Neural cell (in vitro differentiated cells): ENCODE data around the gene LCNL1.

ENCODE experiments used
- EZH2 ChIP-seq: fragments of 200-600, 300-800 bp; shearing (Covaris generic), sonication (generic); IDR thresholded peaks from 2 replicates; pipeline ENCODE4 v1.6.1; 2014; ENCODE audit warnings: antibody characterized with exemption, low read length, borderline replicate concordance, mild to moderate bottlenecking; ENCODE audit not compliant: insufficient read depth, poor library complexity, severe bottlenecking
- POLR2AphosphoS5 ChIP-seq: IDR thresholded peaks from 2 replicates; pipeline ENCODE4 v1.6.1; 2012
- RAD21 ChIP-seq: fragments of 450-650 bp; conservative IDR thresholded peaks from 2 replicates; pipeline ENCODE4 v1.6.1; 2014; ENCODE audit warnings: antibody characterized with exemption, mild to moderate bottlenecking, moderate library complexity
- REST ChIP-seq: IDR thresholded peaks from 2 replicates; pipeline ENCODE4 v1.6.1; 2012; ENCODE audit warnings: borderline replicate concordance
- SMC3 ChIP-seq: fragments of 450-650 bp; conservative IDR thresholded peaks from 2 replicates; pipeline ENCODE4 v1.6.1; 2014; ENCODE audit warnings: antibody characterized with exemption, mild to moderate bottlenecking, moderate library complexity; ENCODE audit not compliant: poor library complexity
- TF ChIP-seq, protein P1 (sequence below): fragments of 450-650 bp; IDR thresholded peaks from 2 replicates; pipeline ENCODE4 v1.5.1; 2014; ENCODE audit warnings: antibody characterized with exemption, mild to moderate bottlenecking, moderate library complexity; ENCODE audit not compliant: poor library complexity, severe bottlenecking

GRCh38 chr9:137021568-137021978, 38.8 kb downstream of the LCNL1 start:
- no peak for TF ChIP-seq REST
- no peak for TF ChIP-seq EZH2
- TF ChIP-seq, protein P1, sequence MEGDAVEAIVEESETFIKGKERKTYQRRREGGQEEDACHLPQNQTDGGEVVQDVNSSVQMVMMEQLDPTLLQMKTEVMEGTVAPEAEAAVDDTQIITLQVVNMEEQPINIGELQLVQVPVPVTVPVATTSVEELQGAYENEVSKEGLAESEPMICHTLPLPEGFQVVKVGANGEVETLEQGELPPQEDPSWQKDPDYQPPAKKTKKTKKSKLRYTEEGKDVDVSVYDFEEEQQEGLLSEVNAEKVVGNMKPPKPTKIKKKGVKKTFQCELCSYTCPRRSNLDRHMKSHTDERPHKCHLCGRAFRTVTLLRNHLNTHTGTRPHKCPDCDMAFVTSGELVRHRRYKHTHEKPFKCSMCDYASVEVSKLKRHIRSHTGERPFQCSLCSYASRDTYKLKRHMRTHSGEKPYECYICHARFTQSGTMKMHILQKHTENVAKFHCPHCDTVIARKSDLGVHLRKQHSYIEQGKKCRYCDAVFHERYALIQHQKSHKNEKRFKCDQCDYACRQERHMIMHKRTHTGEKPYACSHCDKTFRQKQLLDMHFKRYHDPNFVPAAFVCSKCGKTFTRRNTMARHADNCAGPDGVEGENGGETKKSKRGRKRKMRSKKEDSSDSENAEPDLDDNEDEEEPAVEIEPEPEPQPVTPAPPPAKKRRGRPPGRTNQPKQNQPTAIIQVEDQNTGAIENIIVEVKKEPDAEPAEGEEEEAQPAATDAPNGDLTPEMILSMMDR, result no peak
- no peak for TF ChIP-seq POLR2AphosphoS5
- no peak for TF ChIP-seq SMC3
- no peak for TF ChIP-seq RAD21
